ENCODE data around the gene MYH9. TPM values are rescaled to one million over a fixed set of nuclear protein-coding genes. Genes with fewer than 3 reads are reported as not detected.

Gene MYH9
- total and polyA plus RNA-seq, 10 donors = 59.8 to 1,376 (median 711) TPM

DNA sequence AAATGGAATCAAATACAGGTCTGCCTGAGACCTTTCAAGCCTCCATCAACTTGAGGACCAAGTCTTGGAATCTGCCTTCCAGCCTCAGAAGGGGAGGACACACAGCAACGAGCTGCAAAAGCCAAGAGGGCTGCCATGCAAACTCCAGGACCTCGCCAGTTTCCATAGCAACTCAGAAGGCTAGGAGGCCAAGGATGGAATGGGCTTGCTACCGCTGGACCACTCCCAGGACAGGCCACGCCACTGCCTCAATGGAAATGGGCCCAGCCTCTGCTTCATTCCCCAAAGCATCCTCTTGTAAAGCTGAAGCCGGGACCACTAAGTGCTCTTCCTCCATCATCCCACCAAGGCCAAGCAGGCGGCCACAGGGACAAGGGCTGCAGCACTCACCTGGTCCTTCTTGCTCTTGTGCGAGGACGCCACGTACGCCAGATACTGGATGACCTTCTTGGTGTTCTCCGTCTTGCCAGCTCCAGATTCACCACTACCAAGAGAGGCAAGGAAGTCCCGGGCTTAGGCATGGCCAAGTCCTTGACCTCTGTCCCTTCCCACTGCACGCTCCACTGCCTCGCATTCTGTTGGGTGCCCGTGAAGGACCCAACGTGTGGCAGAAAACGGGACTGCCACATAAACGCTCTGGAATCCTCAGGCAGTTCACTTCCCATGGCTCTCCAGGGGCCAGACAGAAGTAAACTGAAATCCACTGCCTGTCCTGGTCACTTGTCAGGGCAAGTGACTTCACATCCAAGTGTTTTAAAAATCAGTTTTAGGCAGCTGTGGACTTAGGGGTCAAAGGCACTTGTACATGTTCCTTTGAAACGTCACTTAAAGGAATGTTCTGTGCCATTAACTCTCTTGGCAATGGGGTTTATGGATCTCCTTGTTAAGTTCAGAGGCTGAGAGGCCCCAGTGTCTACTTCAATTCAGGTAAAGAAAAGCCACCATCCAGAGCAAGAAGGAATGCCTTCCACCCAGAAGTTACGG lies 61.3 kb downstream of the MYH9 start:
- Histone ChIP-seq H3K4me3 (no peak overlapping the region), H3K27ac (peak overlapping the region; percentile 53 to 97 (median 92)), H3K9me3 (no peaks in the 10 kb centered on the region), H3K27me3 (replicated peaks in 1 of 7) (no peaks in the 10 kb centered on the region), H3K4me1 (peaks cover 74 to 100% (median 96%) of the 10 kb centered on the region in 6 donors), H3K36me3 (peaks cover 4 to 99% (median 74%) of the 10 kb centered on the region in 6 donors)
- no peak for DNase-seq
- peak; percentile 55 to 64 (median 63) for TF ChIP-seq POLR2AphosphoS5 (IDR thresholded peaks at IDR 0.05)
- TF ChIP-seq, protein P1, sequence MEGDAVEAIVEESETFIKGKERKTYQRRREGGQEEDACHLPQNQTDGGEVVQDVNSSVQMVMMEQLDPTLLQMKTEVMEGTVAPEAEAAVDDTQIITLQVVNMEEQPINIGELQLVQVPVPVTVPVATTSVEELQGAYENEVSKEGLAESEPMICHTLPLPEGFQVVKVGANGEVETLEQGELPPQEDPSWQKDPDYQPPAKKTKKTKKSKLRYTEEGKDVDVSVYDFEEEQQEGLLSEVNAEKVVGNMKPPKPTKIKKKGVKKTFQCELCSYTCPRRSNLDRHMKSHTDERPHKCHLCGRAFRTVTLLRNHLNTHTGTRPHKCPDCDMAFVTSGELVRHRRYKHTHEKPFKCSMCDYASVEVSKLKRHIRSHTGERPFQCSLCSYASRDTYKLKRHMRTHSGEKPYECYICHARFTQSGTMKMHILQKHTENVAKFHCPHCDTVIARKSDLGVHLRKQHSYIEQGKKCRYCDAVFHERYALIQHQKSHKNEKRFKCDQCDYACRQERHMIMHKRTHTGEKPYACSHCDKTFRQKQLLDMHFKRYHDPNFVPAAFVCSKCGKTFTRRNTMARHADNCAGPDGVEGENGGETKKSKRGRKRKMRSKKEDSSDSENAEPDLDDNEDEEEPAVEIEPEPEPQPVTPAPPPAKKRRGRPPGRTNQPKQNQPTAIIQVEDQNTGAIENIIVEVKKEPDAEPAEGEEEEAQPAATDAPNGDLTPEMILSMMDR (IDR thresholded peaks at IDR 0.05 in 8 of 11, conservative IDR thresholded peaks at IDR 0.05 in 3 of 11) = peak in 2 of 11 experiments; percentile 29 to 30
- no peak for TF ChIP-seq POLR2A (IDR thresholded peaks at IDR 0.05)
- intact Hi-C loops (cut with DNase I; ENCODE audit: low total_unique reads) = no loop called here
- WGBS, 5 donors = 62 to 80% (median 70%) methylated on average over 19 to 20 of the region's 20 CpGs

DNA sequence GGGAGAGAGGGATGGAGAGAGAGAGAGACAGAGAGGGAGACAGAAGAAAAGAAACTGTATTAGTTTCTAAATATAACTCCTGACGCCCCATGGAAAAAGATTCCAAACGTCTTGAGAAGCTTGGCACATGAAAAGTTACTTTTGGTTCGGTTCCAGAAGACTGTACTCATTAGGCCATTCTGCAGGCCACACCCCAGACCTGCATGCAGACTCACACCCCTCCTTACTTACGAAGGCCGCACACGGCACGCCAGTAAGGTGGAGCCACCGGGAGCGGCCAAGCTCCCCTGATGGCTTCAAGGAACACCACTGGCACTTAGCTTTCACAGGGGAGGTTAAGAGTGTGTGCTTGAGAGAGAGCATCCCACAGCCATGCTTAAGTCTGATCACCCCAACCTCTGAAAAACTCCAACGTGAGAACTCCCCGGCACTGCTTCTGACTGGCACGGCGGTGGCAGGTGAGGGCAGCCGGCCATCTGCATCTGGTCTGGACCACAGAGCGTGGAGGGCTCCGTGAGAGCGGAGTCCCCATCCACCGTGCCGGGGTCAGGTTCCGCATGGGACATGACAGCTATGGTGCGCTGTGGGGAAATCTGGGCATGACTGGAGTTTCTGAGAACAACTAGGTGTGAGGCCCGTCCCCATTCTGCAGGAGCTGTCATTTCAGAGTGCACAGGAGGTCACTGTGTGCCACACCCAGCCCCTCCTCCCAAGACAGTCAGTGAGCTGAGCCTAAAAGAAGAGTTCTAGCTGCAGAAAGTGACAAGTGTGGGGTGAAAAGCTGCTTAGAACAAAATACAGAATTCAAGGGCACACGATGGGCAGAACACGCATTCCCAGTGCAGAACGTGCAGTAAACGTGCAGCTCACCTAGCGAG lies 62.4 kb downstream of the MYH9 start:
- Histone ChIP-seq H3K4me3 (no peak overlapping the region), H3K4me1 (peaks cover 67 to 100% (median 93%) of the 10 kb centered on the region in 6 donors), H3K27me3 (replicated peaks in 1 of 7) (no peaks in the 10 kb centered on the region), H3K27ac (peak overlapping the region; percentile 58 to 97 (median 92)), H3K36me3 (peaks cover 4 to 100% (median 85%) of the 10 kb centered on the region in 6 donors), H3K9me3 (no peaks in the 10 kb centered on the region)
- no peak for DNase-seq
- intact Hi-C loops (cut with DNase I; ENCODE audit: low total_unique reads) = no loop called here
- 73 to 86% (median 82%) methylated on average over 19 to 27 of the region's 27 CpGs for WGBS, 5 donors
- TF ChIP-seq POLR2AphosphoS5 (IDR thresholded peaks at IDR 0.05) (peak in 2 of 3 donors; percentile 30 to 76), POLR2A (IDR thresholded peaks at IDR 0.05) (no peak)

DNA sequence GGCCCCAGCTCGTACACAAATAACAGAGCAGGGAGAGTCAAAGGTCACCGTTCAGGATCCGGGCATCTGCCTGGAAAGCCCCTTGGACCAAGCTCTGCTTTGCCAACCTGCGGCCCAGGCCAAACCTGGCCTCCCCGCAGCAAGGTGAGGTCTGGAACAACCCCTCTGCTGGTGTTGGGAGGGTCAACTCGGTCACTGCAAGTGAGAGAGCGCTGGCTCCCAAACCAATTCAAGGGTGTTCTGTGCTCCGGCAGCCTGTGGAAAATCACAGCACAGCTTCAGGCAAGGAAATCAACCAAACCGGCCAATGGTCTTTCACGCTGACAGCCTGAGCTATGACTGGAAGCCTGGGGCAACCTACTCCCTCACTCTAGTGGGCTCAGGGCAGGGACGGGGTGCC lies 63.4 kb downstream of the MYH9 start:
- peaks cover 6 to 100% (median 91%) of the 10 kb centered on the region in 6 donors for H3K36me3 ChIP-seq
- no peak for DNase-seq
- H3K4me3 ChIP-seq = no peak overlapping the region
- intact Hi-C loops (cut with DNase I; ENCODE audit: low total_unique reads) = no loop called here
- TF ChIP-seq POLR2A (IDR thresholded peaks at IDR 0.05) = no peak
- peak in 1 of 3 donors; percentile 13 for TF ChIP-seq POLR2AphosphoS5 (IDR thresholded peaks at IDR 0.05)
- H3K9me3 ChIP-seq = no peaks in the 10 kb centered on the region
- WGBS, 5 donors = 57 to 78% (median 72%) methylated on average over 6 to 11 of the region's 11 CpGs
- H3K27me3 ChIP-seq (replicated peaks in 1 of 7) = no peaks in the 10 kb centered on the region
- peak overlapping the region; percentile 58 to 97 (median 92) for H3K27ac ChIP-seq
- H3K4me1 ChIP-seq = peaks cover 57 to 100% (median 88%) of the 10 kb centered on the region in 6 donors

DNA sequence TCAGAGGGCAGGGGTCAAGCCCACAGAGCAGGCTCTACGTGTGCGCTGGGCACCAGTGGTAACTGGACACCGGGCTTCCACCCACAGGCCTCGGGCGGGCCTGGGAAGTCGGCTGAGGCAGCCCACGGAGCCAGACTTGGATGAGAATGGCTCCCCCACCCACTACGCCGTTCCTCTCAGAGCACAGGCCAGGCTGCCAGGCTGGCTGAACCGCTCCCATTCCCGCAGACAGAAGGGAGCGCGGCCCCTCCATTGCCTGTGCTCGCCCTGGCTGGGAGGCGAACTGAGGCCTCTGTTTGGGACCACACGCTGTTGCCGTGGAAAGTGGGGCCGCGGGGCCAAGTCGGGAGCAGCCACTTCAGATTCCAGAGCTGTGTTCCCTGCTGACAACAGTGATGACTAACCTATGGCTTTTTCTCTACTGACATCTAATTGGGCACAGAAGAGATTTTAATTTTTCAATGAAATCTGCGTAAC lies 63.9 kb downstream of the MYH9 start:
- Histone ChIP-seq H3K9me3 (no peaks in the 10 kb centered on the region), H3K4me1 (peaks cover 52 to 100% (median 85%) of the 10 kb centered on the region in 6 donors), H3K27ac (peak overlapping the region; percentile 58 to 97 (median 92)), H3K36me3 (peaks cover 6 to 100% (median 96%) of the 10 kb centered on the region in 6 donors), H3K4me3 (no peak overlapping the region), H3K27me3 (replicated peaks in 1 of 7) (no peaks in the 10 kb centered on the region)
- peak; percentile 24 to 81 (median 53) for TF ChIP-seq POLR2AphosphoS5 (IDR thresholded peaks at IDR 0.05)
- TF ChIP-seq, protein P1 (IDR thresholded peaks at IDR 0.05 in 8 of 11, conservative IDR thresholded peaks at IDR 0.05 in 3 of 11) = no peak
- TF ChIP-seq POLR2A (IDR thresholded peaks at IDR 0.05) = no peak
- intact Hi-C loops (cut with DNase I; ENCODE audit: low total_unique reads) = no loop called here
- DNase-seq = no peak
- 62 to 82% (median 79%) methylated on average over 12 to 21 of the region's 21 CpGs for WGBS, 5 donors

Data from spleen (tissue), 11 donors.